ENCODE data around the gene PTPRCAP.

PTPRCAP gene

GRCh38 chr11:67433536-67434394, 3.7 kb downstream of the PTPRCAP start:
- peak overlapping the region; percentile 95 for H3K4me3 ChIP-seq (ENCODE audit: low read depth, low read length)

DNA sequence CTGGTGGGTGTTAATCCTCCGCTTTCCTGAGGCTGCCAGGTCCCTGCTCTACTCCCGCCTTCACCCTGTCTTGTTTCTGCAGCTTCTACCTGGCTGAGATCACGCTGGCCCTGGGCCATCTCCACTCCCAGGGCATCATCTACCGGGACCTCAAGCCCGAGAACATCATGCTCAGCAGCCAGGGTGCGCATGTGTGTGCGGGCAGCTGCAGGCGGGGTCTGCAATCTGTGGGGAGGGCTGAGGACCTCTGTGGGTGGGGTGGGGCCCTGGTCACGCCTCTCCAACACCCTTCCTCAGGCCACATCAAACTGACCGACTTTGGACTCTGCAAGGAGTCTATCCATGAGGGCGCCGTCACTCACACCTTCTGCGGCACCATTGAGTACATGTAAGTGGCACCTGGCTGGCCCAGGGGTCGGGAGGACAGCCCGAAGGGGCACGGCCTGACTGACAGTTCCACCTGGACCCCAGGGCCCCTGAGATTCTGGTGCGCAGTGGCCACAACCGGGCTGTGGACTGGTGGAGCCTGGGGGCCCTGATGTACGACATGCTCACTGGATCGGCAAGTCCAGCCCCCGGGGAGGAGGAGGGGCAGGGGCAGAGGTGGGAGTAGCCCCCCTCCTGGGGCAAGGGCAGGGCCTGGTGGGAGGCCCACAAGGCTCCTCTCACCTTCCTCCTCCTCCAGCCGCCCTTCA, 4.7 kb downstream of the PTPRCAP start:
- no peak overlapping the region for H3K4me3 ChIP-seq (ENCODE audit: low read depth, low read length)
- no peak for TF ChIP-seq CTCF (IDR thresholded peaks at IDR 0.05; ENCODE audit: borderline replicate concordance, insufficient read depth, low read depth, low read length)

More at GRCh38 chr11:67433536-67434394, 3.7 kb downstream of the PTPRCAP start:
- TF ChIP-seq CTCF (IDR thresholded peaks at IDR 0.05; ENCODE audit: borderline replicate concordance, insufficient read depth, low read depth, low read length): no peak

- no peak overlapping the region for H3K4me3 ChIP-seq (ENCODE audit: low read depth, low read length)
- no peak for TF ChIP-seq CTCF (IDR thresholded peaks at IDR 0.05; ENCODE audit: borderline replicate concordance, insufficient read depth, low read depth, low read length)
Observed at GRCh38 chr11:67431346-67432249, 5.9 kb downstream of the PTPRCAP start.

- H3K4me3 ChIP-seq (ENCODE audit: low read depth, low read length): no peak overlapping the region
- TF ChIP-seq CTCF (IDR thresholded peaks at IDR 0.05; ENCODE audit: borderline replicate concordance, insufficient read depth, low read depth, low read length): no peak
Observed at GRCh38 chr11:67429722-67430121, 7.8 kb downstream of the PTPRCAP start.

GRCh38 chr11:67429038-67429668, 8.3 kb downstream of the PTPRCAP start:
- no peak for TF ChIP-seq CTCF (IDR thresholded peaks at IDR 0.05; ENCODE audit: borderline replicate concordance, insufficient read depth, low read depth, low read length)
- peak overlapping the region; percentile 97 for H3K4me3 ChIP-seq (ENCODE audit: low read depth, low read length)
